Esophagus squamous epithelium (tissue), 4 donors: ENCODE measurements around the gene RAB5B.

Experiments used
- CTCF ChIP-seq, 6 experiments: fragments of 450-650 bp in 4 of 6; fragments of 200-600 bp in 2 of 6; sonication (generic) in 2 of 6; IDR thresholded peaks; one replicate each; pipeline ENCODE4 v1.5.1; 2016 to 2019; ENCODE audit warnings: antibody characterized with exemption in 6 of 6, mild to moderate bottlenecking in 4 of 6, moderate library complexity in 4 of 6
- POLR2A ChIP-seq, 4 donors: fragments of 450-650 bp; IDR thresholded peaks; one replicate each; pipeline ENCODE4 v1.6.1; 2017; ENCODE audit warnings: antibody characterized with exemption in 4 of 4, mild to moderate bottlenecking in 4 of 4, moderate library complexity in 3 of 4

DNA sequence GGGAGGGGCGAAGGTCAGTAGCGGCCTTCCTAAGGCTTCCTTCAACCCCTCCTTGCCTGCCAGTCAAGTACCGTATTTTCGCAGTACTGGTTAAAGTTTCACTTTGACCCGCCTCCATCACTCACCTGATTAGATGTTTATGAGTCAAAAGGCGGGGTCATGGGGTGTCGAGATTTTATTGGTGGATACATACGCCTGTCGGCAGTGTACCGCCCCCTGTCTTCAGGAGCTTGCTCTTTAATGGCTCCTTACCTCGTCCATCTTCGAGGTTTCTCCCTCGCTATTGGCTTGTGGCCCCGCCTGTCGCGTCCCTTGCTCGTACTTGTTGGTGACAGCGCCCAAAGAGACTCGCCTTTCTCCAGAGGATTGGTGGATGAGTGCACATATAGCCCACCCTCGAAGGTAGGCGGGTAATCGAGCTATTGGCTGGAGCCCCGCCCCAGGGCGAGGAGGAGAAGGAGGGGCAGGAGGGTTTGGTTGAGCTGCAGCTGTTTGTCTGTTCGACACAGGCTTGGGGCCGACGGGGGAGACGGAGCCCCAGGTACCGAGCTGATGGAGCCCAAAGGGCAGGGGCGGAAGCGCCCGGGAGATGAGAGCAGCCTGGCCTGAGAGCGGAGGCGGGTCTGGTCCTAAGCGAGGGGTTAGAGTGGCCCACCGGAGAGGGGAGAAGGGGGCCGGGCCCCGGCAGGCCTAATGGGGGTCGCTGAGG is at the start of gene RAB5B:
- TF ChIP-seq CTCF (IDR thresholded peaks at IDR 0.05), result peak in 5 of 6 experiments; percentile 21 to 91 (median 51)
- peak in 3 of 4 donors; percentile 97 to 98 (median 98) for TF ChIP-seq POLR2A (IDR thresholded peaks at IDR 0.05)
